ENCODE measurements around the gene ENSA.
"Not testable (repeated sequence)": the region's sequence is repeated elsewhere in the genome, so short reads cannot be mapped to it uniquely, and the experiment has no call there.

ENSA gene

GRCh38 chr1:150622303-150622975 lies 7.0 kb downstream of the ENSA start:
- no peak for DNase-seq (ENCODE audit: low spot score)
- no peak for FAIRE-seq

- DNase-seq (ENCODE audit: low spot score) = peak; percentile 5
- no peak for FAIRE-seq
Measured at GRCh38 chr1:150621497-150622302, 7.7 kb downstream of the ENSA start.

- DNase-seq (ENCODE audit: low spot score) (no peak), FAIRE-seq (no peak)
Measured at GRCh38 chr1:150620919-150621318, 8.5 kb downstream of the ENSA start.

GRCh38 chr1:150619576-150620509 lies 9.6 kb downstream of the ENSA start:
- FAIRE-seq = peak; percentile 67
- DNase-seq (ENCODE audit: low spot score) = peak; percentile 87

GRCh38 chr1:150615346-150616201 lies 13.8 kb downstream of the ENSA start:
- DNase-seq (ENCODE audit: low spot score) = peak; percentile 25
- no peak for FAIRE-seq

GRCh38 chr1:150613061-150613920 lies 16.1 kb downstream of the ENSA start:
- peak; percentile 85 for FAIRE-seq
- peak; percentile 80 for DNase-seq (ENCODE audit: low spot score)

GRCh38 chr1:150612014-150612345 lies 17.4 kb downstream of the ENSA start:
- DNase-seq (ENCODE audit: low spot score) = no peak
- no peak for FAIRE-seq

GRCh38 chr1:150610576-150610975 lies 18.8 kb downstream of the ENSA start:
- no peak for DNase-seq (ENCODE audit: low spot score)
- FAIRE-seq = no peak

- DNase-seq (ENCODE audit: low spot score) = no peak
- FAIRE-seq = no peak
Measured at GRCh38 chr1:150609732-150610131, 19.7 kb downstream of the ENSA start.

- FAIRE-seq (no peak), DNase-seq (ENCODE audit: low spot score) (no peak)
Measured at GRCh38 chr1:150606463-150607142, 22.8 kb downstream of the ENSA start.

- not testable (repeated sequence) for FAIRE-seq; DNase-seq (ENCODE audit: low spot score)
Measured at GRCh38 chr1:150605451-150605731, 24.0 kb downstream of the ENSA start.

GRCh38 chr1:150604226-150604588 lies 25.2 kb downstream of the ENSA start:
- FAIRE-seq = no peak
- no peak for DNase-seq (ENCODE audit: low spot score)

GRCh38 chr1:150603711-150604110 lies 25.7 kb downstream of the ENSA start:
- DNase-seq (ENCODE audit: low spot score) (no peak), FAIRE-seq (no peak)

- not testable (repeated sequence) for FAIRE-seq; DNase-seq (ENCODE audit: low spot score)
Measured at GRCh38 chr1:150602372-150602771, 27.0 kb downstream of the ENSA start.

- DNase-seq (ENCODE audit: low spot score) = no peak
- no peak for FAIRE-seq
Measured at GRCh38 chr1:150601540-150601939, 27.9 kb downstream of the ENSA start.

- not testable (repeated sequence) for DNase-seq (ENCODE audit: low spot score); FAIRE-seq
Measured at GRCh38 chr1:150598346-150598745, 31.1 kb downstream of the ENSA start.

- no peak for FAIRE-seq
- no peak for DNase-seq (ENCODE audit: low spot score)
Measured at GRCh38 chr1:150596976-150597375, 32.4 kb downstream of the ENSA start.

GRCh38 chr1:150596095-150596892 lies 33.1 kb downstream of the ENSA start:
- FAIRE-seq = no peak
- no peak for DNase-seq (ENCODE audit: low spot score)

- FAIRE-seq (no peak), DNase-seq (ENCODE audit: low spot score) (no peak)
Measured at GRCh38 chr1:150582371-150582770, 47.0 kb downstream of the ENSA start.

All from RCC 7860 (cell line).